ENCODE data around the gene UVSSA.
"Not testable (repeated sequence)": the region's sequence is repeated elsewhere in the genome, so short reads cannot be mapped to it uniquely, and the experiment has no call there.

Gene UVSSA

GRCh38 chr4:1360423-1361283 lies 13.6 kb downstream of the UVSSA start:
- no peak for DNase-seq (ENCODE audit: low read depth in 2 of 3, low spot score in 1 of 3)

GRCh38 chr4:1361431-1361830 lies 14.4 kb downstream of the UVSSA start:
- no peak for DNase-seq (ENCODE audit: low read depth in 2 of 3, low spot score in 1 of 3)

- no peak for DNase-seq (ENCODE audit: low read depth in 2 of 3, low spot score in 1 of 3)
These were observed 15.0 kb downstream of the UVSSA start for GRCh38 chr4:1362046-1362445.

- DNase-seq (ENCODE audit: low read depth in 2 of 3, low spot score in 1 of 3): no peak
These were observed 15.5 kb downstream of the UVSSA start for GRCh38 chr4:1362521-1362920.

- no peak for DNase-seq (ENCODE audit: low read depth in 2 of 3, low spot score in 1 of 3)
These were observed 16.5 kb downstream of the UVSSA start for GRCh38 chr4:1363513-1363912.

GRCh38 chr4:1364217-1364616 lies 17.2 kb downstream of the UVSSA start:
- DNase-seq (ENCODE audit: low read depth in 2 of 3, low spot score in 1 of 3): no peak

- no peak for DNase-seq (ENCODE audit: low read depth in 2 of 3, low spot score in 1 of 3)
These were observed 17.7 kb downstream of the UVSSA start for GRCh38 chr4:1364748-1365147.

- DNase-seq (ENCODE audit: low read depth in 2 of 3, low spot score in 1 of 3): no peak
These were observed 18.5 kb downstream of the UVSSA start for GRCh38 chr4:1365271-1366178.

- DNase-seq (ENCODE audit: low read depth in 2 of 3, low spot score in 1 of 3): no peak
These were observed 19.6 kb downstream of the UVSSA start for GRCh38 chr4:1366371-1367229.

- no peak for DNase-seq (ENCODE audit: low read depth in 2 of 3, low spot score in 1 of 3)
These were observed 20.4 kb downstream of the UVSSA start for GRCh38 chr4:1367230-1367935.

- no peak for DNase-seq (ENCODE audit: low read depth in 2 of 3, low spot score in 1 of 3)
These were observed 20.9 kb downstream of the UVSSA start for GRCh38 chr4:1367936-1368289.

GRCh38 chr4:1368421-1369090 lies 21.5 kb downstream of the UVSSA start:
- no peak for DNase-seq (ENCODE audit: low read depth in 2 of 3, low spot score in 1 of 3)

- DNase-seq (ENCODE audit: low read depth in 2 of 3, low spot score in 1 of 3): no peak
These were observed 22.1 kb downstream of the UVSSA start for GRCh38 chr4:1369091-1369450.

GRCh38 chr4:1369479-1370079 lies 22.6 kb downstream of the UVSSA start:
- no peak for DNase-seq (ENCODE audit: low read depth in 2 of 3, low spot score in 1 of 3)

- DNase-seq (ENCODE audit: low read depth in 2 of 3, low spot score in 1 of 3): no peak
These were observed 23.5 kb downstream of the UVSSA start for GRCh38 chr4:1370321-1371124.

GRCh38 chr4:1371176-1372165 lies 24.5 kb downstream of the UVSSA start:
- no peak for DNase-seq (ENCODE audit: low read depth in 2 of 3, low spot score in 1 of 3)

GRCh38 chr4:1372576-1372975 lies 25.6 kb downstream of the UVSSA start:
- DNase-seq (ENCODE audit: low read depth in 2 of 3, low spot score in 1 of 3): not testable (repeated sequence)
